ENCODE results near the gene KLRC4.

Gene KLRC4

DNA sequence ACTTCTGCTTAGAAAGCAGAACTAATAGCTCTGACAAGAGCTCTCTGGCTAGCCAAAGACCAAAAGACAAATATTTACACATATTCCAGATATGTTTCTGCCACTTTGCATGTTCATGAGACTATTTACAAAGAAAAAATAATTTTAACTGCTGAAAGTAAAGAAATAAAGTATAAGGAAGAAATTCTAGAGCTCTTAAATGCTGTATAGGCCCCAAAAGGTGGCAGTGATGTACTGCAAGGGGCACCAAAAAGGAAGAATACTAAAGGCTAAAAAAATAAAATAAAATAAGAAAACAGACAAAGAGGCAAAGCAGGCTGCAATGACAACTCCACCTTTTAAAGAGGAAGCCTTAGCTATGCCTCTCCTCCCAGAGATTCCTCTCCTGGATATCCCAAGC, 42.7 kb downstream of the KLRC4 start:
- DNase-seq = peak; percentile 74

DNA sequence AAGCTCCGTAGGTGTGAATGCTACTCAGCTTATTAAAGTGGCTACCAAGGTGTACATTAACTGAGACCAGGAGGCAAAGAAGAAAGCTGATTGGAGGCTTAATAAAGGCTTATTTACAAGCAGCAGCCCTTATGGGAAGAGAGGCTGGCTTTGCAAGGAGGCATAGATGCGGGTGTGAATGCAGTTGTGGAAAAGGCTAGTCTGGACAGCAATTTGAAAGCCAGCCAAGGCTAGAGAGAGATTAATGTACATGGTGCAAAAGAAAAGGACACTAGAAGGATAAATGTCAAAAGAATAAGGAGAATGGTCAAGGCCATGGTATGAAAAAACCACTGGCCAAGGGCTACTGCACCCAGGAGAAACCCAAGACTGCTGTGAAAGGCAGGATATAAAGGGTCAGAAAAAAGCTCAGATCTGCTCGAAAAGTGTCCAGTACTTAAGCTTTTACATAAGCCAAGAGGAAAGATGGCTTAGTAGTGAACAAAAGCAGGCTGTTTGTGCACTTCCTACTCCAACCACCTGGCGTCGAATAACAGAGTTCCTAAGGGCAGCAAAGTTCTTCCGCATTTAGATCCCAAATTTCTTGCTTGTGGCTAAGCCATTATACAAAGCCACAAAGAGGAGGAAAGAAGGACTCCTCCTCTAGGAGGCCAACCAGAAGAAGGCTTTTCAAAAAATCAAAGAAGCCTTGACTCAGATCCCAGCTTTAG, 43.7 kb downstream of the KLRC4 start:
- peak; percentile 74 for DNase-seq

DNA sequence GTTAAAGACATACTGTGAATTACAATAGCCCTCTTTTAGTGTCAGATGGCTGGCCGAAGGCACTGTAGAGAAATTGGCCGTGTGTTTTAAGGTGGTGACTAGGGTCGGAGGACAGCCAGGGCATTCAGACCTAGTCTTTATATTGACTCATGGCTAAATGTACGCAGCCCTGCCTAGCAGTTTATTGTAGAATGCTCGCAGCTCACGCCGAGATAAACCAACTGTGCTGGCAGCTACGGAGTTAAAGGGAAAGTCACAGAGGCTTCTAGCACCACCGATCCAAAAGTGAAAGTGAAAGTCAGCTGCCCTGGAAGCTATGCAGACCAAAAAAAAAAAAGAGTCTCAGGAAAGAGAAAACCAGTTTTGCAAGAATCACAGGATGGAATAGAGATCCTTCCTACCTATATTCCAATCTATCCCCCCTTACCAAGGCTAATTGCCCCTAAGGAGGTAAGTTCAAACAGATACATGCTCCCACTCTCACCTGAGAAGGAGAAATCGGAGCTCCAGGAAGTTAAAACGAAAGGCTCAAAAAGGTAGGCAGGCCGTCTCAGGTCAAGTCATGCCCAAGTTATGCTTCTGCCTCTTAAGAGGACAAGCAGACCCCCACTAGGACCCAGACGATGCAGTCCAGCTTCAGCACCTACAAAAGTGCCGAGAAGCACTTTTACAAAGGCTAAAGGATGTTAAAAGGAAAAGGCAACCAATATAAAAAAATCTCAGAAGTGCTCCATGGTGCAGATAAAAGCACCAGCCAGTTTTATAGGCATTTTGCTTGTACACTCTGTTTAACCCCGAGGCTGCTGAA, 44.5 kb downstream of the KLRC4 start:
- DNase-seq = peak; percentile 97

DNA sequence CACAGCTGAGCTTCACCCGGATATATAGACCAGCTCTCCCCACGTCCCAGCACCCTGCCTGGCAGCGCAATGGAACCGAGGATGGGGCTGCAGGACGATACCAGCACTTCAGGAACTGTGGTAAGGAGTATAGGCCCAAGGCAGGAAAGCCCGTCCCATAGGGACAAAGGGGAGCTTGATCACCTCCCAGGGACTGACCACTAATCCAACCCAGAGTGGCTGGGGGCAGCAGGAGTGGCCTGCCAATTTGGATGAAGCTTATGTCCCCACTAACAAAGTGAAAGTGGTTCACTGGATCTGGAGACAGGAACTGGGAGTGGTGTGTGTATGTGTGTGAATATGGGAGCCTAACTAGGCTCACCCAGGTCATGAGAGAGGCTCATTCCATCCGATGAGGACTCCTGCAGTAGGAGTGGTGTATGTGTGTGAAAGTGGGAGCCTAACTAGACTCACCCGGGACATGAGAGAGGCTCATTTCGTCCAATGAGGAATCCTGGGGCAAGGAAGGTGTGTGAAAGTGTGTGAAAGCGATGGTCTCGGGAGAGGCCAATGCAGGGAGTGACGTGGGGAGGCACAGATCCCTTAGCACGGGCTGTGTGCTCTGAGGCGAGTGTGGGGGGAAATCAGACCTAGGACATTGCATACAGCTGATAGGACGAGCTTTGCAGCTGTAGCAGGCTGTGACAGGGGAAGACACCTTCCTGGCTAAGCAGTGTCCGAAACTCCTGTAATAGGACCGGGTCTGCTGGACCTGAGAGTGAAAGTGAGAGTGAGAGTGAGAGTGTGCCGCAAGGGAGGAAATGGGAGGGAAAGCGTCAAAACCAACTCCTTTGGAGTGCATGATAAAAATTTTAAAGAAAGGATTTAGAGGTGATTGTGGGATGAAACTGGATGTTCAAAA, 45.4 kb downstream of the KLRC4 start:
- DNase-seq = peak; percentile 77

DNA sequence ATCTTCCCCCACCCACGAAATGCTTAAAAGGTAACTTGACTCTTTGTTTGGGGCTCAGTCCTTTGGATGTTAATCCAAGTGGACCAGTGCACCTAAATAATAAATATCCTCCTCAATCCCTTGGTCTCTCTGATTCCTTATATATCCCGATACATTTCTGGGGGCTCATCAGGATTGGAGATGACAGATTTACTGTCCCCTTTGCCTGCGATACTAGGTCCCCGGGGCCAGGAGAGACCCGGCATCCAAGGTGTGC, 46.0 kb downstream of the KLRC4 start:
- DNase-seq = peak; percentile 75

DNA sequence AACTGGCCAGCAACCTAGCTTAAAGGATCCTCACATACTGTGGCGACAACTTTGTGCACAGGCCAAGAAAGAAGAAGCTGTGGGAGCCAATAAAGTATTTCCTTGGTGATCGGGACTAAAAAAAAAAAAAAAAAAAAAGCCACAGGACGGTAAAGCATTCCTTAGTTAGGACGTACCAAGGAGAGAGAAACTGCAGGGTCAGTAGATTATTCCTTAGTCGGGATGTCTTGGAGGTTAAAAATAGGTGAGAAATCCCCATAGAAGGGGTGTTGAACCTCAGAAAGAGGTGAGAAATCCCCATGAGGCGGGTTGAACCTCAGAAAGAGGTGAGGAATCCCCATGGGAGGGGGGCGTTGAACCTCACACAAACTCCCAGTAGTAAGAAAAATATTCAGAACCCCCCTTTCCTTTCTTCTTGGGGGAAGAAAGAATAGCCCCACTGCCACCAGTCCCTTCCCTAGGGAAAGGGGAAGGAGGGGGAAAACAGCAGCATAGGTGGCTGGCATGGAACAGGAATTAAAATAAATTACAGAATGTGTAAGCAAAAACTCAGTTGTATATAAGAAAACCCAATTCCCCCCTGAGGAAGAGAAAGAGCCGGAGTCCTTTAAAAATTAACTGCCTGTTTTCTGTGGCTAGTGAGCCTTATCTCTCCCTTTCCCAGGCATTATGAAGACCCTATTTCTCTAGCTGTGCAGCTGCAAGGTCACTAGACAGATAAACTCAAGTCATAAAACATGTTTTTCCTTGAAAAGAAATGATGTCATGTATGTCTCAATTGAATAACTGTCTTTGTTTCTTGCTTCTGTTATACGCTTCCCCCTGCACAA, 46.5 kb downstream of the KLRC4 start:
- peak; percentile 66 for DNase-seq

DNA sequence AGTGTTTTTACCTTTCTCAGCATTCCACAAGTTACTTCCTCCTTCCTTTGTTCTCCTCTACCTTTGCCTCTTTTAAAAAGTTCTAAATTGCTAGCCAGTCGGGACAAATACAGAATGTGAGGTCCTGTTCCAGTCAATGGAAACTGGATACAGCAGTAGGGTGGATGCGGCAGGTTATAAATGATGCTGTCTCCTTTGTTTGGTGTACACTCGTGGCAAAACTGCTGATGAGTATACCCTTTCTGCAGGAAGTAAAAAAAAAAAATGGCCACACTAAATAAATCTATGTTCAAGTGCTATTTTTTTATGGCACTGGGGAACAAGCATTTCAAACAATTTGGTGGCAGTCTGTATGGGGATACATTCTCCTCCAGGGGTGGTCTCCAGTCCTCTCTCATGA, 47.2 kb downstream of the KLRC4 start:
- DNase-seq = peak; percentile 19

DNA sequence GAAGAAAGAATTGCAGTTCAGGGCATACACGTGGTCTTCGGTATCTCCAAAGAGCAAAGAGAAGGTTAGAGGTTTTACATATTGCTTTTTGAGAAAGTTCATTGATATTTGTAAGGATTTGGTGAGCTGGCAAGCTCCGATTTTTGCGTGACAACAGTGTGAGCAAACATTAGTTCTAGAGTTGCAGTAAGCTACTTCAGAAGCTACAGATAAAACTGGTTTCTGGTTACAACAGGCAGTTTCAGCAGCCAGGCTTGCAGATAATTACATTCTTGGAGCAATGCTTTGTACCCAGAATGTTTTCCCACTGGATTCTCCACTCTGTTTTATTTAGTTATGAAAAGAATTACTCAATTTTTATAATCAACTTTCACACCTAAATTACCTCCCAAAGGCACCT, 47.9 kb downstream of the KLRC4 start:
- DNase-seq = peak; percentile 69

DNA sequence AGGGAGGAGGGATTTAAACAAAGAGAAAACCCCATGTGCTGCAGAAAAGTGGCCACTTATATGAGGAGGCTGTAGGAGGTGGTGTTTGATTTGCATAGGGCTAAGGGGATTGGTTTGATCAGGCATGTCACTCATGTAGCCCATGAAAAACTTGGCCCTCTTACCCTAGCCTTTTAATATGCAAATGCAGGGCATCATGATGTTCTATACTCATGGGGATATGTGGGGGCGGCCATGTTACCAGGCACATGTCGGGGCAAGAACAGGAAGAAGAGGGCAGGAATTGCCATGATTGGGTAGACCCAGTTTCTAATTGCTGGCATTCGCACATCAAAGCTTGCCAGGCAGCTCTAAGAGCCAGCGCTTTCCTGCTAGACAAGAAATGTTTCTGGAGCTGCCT, 48.5 kb downstream of the KLRC4 start:
- DNase-seq = peak; percentile 90

DNA sequence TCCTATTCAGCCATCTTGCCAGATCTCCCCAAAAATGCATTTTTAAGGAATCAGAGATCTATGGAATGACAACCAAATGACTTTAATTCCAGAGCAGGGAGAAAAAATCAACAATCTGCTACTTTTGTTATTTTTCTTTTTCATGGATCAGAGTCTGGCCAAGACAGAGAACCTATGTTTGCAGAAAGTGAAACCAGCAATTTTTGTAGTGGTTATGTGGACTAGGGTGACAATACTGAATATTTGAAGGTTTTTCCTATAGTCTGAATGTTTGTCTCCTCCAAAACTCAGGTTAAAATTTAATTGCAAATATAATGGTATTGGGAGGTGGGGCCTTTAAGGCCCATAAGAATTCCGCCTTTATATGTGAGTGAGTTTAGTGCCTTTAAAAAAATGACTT, 50.6 kb downstream of the KLRC4 start:
- DNase-seq = no peak

DNA sequence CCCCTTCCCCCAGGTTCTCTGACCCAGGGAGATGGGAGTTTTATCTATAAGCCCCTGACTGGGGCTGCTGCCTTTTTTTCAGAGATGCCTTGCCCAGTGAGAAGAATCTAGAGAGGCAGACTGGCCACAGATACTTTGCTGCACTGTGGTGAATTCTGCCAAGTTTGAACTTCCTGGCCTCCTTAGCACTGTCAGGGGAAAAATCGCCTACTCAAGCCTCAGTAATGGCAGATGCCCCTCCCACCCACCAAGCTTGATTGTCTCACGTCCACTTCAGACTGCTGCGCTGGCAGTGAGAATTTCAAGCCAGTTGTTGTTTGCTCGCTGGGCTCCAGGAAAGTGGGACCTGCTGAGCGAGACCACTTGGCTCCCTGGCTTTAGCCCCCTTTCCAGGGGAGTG, 51.4 kb downstream of the KLRC4 start:
- no peak for DNase-seq
